NCI-H2029 treated with DMSO at 0.1 percent for 48 hours (cell line): ENCODE measurements around the gene NUP210.

Experiments
- DNase-seq: peaks from one replicate; lab custom pipeline; 2025; lab: John Stamatoyannopoulos, UW

The NUP210 gene

DNA sequence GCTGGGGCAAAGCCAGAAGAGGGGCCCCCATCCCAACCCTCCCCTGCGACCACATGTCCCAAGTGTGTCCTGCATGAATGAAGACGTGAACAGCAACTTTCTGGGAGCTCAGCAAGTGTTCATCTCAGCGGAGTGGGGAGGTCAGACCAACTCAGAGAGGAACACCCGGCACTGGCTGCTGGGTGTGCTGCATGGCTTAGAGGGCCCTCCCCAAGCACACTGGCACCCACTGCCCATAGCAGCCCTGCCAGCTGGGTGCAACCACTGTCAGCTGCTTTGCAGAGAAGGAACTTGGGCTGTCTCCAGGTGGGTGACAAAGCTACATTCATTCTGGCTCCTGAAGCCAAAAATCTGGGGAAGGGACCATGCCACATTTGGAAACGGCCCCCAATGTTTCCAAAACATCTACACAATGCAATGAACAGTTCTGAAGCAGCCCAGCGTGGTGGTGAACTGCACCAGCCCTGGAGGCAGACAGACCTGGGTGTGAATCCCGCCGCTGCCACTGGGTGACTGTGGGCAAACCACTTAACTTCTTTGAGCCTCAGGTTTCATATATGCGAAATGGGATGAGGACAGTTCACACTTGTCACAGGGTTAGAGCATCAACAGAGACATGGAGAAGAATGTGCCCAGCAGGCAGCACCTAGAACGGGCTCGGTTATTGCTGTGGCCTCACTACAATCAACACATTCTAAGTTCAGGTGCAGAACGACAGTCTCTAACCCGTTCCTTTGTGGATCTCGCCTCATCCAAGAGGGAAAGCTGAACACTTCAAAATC, 145.4 kb downstream of the NUP210 start:
- no peak for DNase-seq

DNA sequence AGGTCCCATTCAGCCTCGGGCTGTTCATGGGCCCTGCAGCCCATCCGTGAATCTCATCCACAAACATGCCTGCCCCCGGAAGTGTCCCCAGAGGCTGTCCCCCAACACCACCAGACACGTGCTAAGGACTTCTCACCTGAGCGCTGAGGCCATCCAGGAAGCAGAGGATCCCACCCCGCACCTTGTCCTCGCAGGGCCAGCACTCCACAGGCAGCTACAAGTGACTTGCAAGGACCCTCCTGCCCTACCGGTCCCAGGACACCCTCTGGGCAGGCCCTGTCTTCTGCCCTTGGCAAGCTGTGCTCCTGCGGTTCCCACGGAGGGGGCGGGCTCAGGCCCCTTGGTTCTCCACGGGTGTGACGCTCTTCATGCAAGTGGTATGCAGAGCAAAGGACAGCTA, 146.0 kb downstream of the NUP210 start:
- no peak for DNase-seq

GRCh38 chr3:13273604-13274105, 146.5 kb downstream of the NUP210 start:
- no peak for DNase-seq

DNA sequence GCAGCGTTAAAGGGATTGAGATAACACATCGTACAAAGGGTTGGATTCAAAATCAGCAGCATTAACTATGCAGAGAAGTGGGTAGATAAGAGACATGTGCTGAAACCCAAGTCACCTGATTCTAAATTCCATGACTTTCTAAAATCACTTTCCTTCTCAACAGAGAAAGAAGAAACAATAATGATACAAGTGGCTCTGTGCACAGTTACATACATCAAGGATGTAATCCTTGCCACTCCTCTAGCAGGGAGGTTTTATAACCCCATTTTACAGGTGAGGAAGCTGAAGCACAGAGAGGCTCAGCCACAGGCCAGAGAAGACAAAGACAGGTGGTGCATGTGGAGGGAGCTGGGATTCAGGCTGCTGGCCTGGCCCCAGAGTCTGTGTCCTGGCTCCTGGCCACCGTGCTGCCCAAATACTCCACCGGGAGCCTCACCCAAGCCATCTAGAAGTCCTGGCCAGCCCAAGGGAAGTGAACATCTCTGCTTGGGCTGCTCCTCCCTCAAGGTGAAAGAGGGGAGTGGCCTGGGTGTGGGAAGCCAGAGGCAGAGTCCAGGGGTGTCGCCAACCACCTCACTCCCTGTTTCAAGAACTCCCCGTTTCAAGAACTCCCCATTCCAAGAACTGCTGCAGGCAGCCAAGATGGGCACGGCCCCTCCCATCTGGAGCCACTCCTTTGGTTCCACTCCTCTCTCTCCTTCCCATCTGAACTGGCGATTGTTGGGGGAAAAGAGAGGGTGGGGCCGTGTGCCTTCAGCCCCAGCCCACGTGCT, 147.1 kb downstream of the NUP210 start:
- no peak for DNase-seq

- DNase-seq, result no peak
These were observed 150.3 kb downstream of the NUP210 start for GRCh38 chr3:13269711-13270378.

GRCh38 chr3:13268961-13269441, 151.1 kb downstream of the NUP210 start:
- no peak for DNase-seq

DNA sequence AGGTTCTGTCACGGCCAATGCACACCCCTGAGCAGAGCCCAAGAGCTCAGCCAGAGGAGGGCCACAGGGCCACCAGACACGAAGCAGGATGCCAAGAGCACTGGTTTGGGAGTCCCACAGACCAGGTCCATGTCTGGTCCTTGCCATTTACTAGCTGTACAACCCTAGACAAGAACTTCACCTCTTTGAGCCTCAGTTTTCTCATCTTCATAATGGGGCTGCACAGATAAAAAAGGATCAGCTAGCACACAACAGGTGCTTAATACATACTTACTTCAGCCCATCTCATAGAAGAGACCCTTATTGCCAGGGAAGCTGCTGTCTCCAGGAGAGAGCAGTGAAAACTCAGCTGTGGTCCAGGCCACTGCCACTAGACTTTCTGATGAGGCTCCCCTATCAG, 152.0 kb downstream of the NUP210 start:
- no peak for DNase-seq

DNA sequence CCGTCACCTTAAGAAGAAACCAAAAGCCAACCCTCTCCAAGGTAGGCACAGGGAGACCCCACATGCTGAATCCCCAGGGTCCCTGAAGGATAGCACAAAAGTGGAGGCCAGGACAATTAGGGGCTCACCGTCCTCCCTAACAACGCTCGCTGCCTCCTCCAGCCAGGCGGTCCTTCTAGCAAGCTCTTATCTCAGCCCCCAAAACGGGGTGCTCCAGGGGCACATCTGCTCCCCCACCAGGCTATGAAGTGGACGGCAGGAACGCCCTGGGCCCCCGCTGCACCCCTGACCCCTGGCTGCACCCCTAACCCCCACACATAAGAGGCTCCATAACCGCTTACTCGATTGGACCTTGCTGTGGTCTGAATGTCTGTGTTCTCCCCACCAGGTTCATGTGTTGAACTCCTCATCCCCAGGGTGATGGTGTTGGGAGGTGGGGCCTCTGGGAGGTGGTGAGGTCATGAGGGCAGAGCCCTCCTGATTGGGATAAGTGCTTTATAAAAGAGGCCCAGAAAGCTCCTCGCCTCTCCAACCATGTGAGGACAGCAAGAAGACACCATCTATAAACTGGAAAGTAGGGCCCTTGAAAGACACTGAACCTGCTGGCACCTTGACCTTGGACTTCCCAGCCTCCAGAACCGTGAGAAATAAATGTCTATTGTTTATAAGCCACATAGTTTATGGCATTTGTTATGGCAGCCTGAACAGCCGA, 153.3 kb downstream of the NUP210 start:
- DNase-seq, result no peak
